Astrocyte of the cerebellum (primary cell): Measurements from ENCODE around the gene RAB13.

Experiments
- DNase-seq: peaks from one replicate; pipeline ENCODE4 v3.0.0-alpha.2; 2011; ENCODE audit warnings: low read depth
- H3K4me3 ChIP-seq: 2 replicates; pipeline ENCODE4 v1.5.1; 2011; ENCODE audit warnings: mild to moderate bottlenecking, low read depth, low read length, moderate library complexity
- in situ Hi-C: cut with HindIII; loops from 2 replicates; pipeline ENCODE4 v1.10.0; 2017; ENCODE audit warnings: low sequenced_read_pairs
- TF ChIP-seq, protein P1 (sequence below): IDR thresholded peaks from 2 replicates; pipeline ENCODE4 v1.5.1; 2012; ENCODE audit warnings: low read length, low read depth, moderate library complexity, mild to moderate bottlenecking; ENCODE audit errors: missing control alignments

RAB13 gene

DNA sequence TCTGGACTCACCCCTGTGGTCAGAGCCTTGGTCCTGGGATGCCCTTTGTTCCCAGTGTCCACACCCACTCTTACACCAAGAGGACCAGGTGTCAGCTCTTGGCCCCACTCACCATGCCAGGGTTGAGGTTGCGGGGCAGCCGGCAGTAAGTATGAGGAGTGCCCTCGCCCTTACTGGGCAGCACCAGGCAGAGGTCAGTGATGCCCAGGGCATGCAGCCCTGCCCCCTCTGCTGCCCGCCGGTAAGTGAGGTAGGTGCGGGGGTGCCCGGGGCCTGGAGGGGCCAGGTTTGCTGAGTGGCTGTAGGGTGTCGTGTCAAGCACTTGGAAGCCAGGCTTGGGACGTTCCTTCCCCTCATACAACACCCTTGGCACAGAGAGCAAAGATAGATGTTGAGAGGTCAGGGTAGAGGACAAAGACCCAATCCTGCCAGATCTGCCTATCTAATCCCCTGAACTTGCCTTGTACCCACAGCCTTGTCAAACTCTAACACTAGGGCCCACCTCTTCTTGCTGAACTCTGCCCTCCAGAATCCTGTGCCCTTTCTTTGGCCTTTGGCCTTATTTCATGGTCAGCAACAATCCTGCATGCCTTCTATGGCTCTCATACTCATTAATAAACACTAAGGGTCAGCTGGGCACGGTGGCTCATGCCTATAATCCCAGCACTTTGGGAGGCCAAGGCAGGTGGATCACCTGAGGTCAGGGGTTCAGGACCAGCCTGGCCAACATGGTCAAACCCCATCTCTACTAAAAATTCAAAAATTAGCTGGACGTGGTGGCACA is 43.2 kb downstream of the RAB13 start:
- TF ChIP-seq, protein P1, sequence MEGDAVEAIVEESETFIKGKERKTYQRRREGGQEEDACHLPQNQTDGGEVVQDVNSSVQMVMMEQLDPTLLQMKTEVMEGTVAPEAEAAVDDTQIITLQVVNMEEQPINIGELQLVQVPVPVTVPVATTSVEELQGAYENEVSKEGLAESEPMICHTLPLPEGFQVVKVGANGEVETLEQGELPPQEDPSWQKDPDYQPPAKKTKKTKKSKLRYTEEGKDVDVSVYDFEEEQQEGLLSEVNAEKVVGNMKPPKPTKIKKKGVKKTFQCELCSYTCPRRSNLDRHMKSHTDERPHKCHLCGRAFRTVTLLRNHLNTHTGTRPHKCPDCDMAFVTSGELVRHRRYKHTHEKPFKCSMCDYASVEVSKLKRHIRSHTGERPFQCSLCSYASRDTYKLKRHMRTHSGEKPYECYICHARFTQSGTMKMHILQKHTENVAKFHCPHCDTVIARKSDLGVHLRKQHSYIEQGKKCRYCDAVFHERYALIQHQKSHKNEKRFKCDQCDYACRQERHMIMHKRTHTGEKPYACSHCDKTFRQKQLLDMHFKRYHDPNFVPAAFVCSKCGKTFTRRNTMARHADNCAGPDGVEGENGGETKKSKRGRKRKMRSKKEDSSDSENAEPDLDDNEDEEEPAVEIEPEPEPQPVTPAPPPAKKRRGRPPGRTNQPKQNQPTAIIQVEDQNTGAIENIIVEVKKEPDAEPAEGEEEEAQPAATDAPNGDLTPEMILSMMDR: no peak
- no peak for DNase-seq
- no peak overlapping the region for H3K4me3 ChIP-seq
- in situ Hi-C loops: no loop called here

DNA sequence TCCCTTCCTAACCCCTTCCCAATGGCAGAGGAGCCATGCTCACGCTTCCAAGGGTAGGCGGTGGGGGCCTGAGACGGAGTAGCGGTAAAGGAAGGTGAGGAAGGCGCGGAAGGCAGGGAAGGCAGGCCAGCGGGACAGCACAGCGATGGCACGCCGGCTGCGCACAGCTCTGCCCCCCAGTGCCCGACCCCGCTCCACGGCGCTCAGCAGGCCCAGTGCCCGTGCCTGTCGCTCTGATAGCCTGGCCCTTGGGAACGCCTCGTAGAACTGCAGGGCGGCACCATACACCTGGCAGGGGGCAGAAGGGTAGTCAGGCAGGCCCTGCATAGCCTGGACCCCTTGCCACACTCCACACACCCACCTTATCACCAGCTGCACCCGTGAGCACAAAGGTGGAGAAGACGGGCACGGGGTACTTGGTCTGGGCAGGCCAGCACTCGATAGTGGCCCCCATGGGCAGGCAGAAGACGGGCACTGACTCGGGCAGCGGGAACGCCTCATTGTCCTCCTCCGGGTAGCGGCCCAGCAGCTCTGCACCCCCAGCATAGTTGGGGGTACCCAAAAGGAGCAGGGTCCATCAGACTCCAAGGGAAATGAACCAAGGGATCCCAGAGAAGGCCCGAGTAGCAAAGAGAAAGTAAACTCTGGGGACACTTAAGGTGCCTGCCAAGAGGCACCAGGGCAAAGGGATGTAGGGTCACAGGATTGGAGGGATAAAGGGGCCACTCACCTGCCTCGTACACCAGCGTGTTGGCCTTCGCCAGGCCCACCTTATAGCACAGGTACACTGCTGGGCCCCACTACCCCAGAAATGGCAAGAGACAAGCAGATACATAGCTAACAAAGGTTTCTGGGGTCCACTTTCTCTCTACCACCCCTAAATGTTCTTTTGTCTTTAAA is 44.1 kb downstream of the RAB13 start:
- in situ Hi-C loops: no loop called here
- H3K4me3 ChIP-seq: no peak overlapping the region
- TF ChIP-seq, protein P1: no peak
- no peak for DNase-seq

DNA sequence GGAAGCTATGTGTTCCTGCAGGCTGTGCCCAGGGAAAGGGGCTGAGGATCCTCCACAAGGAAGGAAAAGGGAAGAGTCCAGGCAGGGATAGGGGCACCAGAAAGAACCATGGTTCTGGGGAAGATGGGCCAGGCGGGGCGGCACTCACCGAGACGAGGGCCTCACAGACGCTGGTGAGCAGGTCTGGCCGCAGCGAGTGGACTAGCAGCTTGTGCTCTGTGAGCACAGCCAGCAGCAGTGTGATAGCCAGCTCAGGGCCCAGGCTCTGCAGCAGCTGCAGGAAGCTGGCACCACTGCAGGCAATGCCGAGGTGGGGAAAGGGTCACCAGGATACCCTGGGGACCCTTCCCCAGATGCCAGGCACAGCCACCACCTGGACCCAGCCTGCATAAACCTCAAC is 45.4 kb downstream of the RAB13 start:
- DNase-seq: no peak
- in situ Hi-C loops: no loop called here
- no peak overlapping the region for H3K4me3 ChIP-seq
- TF ChIP-seq, protein P1: no peak

DNA sequence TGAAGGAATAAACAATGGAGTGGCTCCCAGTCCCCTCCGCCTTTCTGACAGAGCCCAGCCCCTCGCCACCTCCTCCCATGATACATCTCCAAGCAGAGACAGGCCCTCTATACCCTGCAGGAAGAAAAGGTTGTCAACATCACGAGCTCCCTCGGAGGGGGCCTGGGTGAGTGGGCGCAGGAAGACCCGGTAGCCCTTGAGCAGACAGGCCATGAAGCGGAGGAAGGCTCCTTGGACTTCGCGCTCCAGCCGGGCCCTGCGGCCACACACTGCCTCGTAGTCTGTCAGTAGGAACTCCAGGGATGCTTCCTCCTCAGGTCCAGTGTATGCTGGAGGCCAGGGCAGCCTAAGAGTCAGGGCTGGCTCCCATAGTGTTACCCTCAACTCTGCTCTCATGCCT is 46.7 kb downstream of the RAB13 start:
- H3K4me3 ChIP-seq: no peak overlapping the region
- TF ChIP-seq, protein P1: no peak
- in situ Hi-C loops: no loop called here
- no peak for DNase-seq

DNA sequence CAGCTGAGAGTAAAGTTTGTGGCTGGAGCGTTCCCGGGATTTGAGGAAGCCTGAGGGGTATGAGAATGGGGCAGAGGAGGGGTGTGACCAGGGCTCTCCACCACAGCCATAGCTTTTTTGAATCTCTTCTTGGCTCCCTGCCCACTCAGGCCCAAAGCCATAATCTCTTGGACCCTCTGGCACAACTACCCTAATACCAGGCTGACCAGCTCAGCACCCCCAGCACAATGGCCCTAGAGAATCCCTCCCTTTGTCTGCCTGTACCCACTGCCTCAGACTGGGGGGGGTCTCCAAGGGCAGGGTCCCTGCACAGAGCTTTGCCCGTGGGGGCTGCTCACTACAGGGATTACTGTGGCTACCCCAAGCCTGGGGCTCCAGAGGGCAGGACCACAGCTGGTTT is 47.1 kb downstream of the RAB13 start:
- TF ChIP-seq, protein P1: no peak
- no peak overlapping the region for H3K4me3 ChIP-seq
- in situ Hi-C loops: no loop called here
- DNase-seq: no peak

DNA sequence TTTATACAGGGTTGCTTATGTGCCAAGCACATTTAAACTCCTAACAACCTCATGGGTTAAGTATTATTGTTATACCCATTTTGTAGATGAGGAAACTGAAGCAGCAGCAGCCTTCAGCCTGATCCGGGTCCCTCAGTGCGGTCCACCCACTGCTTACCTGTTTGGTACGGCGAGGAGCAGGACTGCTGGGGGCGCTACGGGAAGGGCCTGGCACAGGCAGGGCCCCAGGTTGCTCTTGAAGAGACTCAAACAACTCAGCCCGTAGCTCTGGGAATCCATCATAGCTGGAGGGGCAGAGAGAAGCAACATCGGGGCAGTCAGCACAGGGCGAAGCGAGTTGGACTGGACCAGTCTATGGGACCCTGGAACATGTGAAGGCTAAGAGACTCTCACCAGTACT is 48.8 kb downstream of the RAB13 start:
- in situ Hi-C loops: no loop called here
- TF ChIP-seq, protein P1: no peak
- no peak for DNase-seq
- no peak overlapping the region for H3K4me3 ChIP-seq
